ENCODE results near the gene LHCGR. TPM values are rescaled to one million over a fixed set of nuclear protein-coding genes. Genes with fewer than 3 reads are reported as not detected.
"Not testable (repeated sequence)": the region's sequence is repeated elsewhere in the genome, so short reads cannot be mapped to it uniquely, and the experiment has no call there.

The LHCGR gene
- total RNA-seq, 2 donors from 2014 or later = not detected

GRCh38 chr2:48714245-48714644 lies 41.3 kb downstream of the LHCGR start:
- ATAC-seq (no peak), DNase-seq (no peak)
- H3K4me3 Mint-ChIP-seq = no peak overlapping the region
- H3K36me3 Mint-ChIP-seq (ENCODE audit: low read depth) = no peaks in the 10 kb centered on the region
- no peaks in the 10 kb centered on the region for H3K4me1 Mint-ChIP-seq
- H3K27ac Mint-ChIP-seq = no peak overlapping the region
- H3K9me3 ChIP-seq (ENCODE audit: control insufficient read depth, low read length, poor library complexity, severe bottlenecking) = no peaks in the 10 kb centered on the region
- H3K27me3 Mint-ChIP-seq = peaks cover 14% of the 10 kb centered on the region

GRCh38 chr2:48713647-48714046 lies 41.9 kb downstream of the LHCGR start:
- ATAC-seq (no peak), DNase-seq (no peak)
- Mint-ChIP-seq H3K36me3 (ENCODE audit: low read depth) (no peaks in the 10 kb centered on the region), H3K4me1 (no peaks in the 10 kb centered on the region), H3K27ac (no peak overlapping the region), H3K4me3 (no peak overlapping the region), H3K27me3 (peaks cover 13% of the 10 kb centered on the region)
- H3K9me3 ChIP-seq (ENCODE audit: control insufficient read depth, low read length, poor library complexity, severe bottlenecking) = no peaks in the 10 kb centered on the region

- DNase-seq (no peak), ATAC-seq (no peak)
- Mint-ChIP-seq H3K27ac (no peak overlapping the region), H3K36me3 (ENCODE audit: low read depth) (no peaks in the 10 kb centered on the region), H3K4me3 (no peak overlapping the region), H3K4me1 (no peaks in the 10 kb centered on the region), H3K27me3 (peaks cover 13% of the 10 kb centered on the region)
- H3K9me3 ChIP-seq (ENCODE audit: control insufficient read depth, low read length, poor library complexity, severe bottlenecking) = no peaks in the 10 kb centered on the region
These were observed 43.4 kb downstream of the LHCGR start for GRCh38 chr2:48712151-48712550.

GRCh38 chr2:48711343-48711742 lies 44.2 kb downstream of the LHCGR start:
- peaks cover 13% of the 10 kb centered on the region for H3K27me3 Mint-ChIP-seq
- no peak overlapping the region for H3K4me3 Mint-ChIP-seq
- no peaks in the 10 kb centered on the region for H3K4me1 Mint-ChIP-seq
- no peak for DNase-seq
- H3K9me3 ChIP-seq (ENCODE audit: control insufficient read depth, low read length, poor library complexity, severe bottlenecking) = no peaks in the 10 kb centered on the region
- no peak overlapping the region for H3K27ac Mint-ChIP-seq
- H3K36me3 Mint-ChIP-seq (ENCODE audit: low read depth) = no peaks in the 10 kb centered on the region
- no peak for ATAC-seq

GRCh38 chr2:48709096-48710034 lies 46.2 kb downstream of the LHCGR start:
- no peak for ATAC-seq
- no peaks in the 10 kb centered on the region for H3K9me3 ChIP-seq (ENCODE audit: control insufficient read depth, low read length, poor library complexity, severe bottlenecking)
- Mint-ChIP-seq H3K4me3 (no peak overlapping the region), H3K4me1 (no peaks in the 10 kb centered on the region), H3K27me3 (peaks cover 13% of the 10 kb centered on the region), H3K27ac (no peak overlapping the region), H3K36me3 (ENCODE audit: low read depth) (no peaks in the 10 kb centered on the region)
- DNase-seq = no peak

- Mint-ChIP-seq H3K4me3 (no peak overlapping the region), H3K27ac (no peak overlapping the region), H3K36me3 (ENCODE audit: low read depth) (no peaks in the 10 kb centered on the region), H3K27me3 (peaks cover 7% of the 10 kb centered on the region), H3K4me1 (no peaks in the 10 kb centered on the region)
- no peaks in the 10 kb centered on the region for H3K9me3 ChIP-seq (ENCODE audit: control insufficient read depth, low read length, poor library complexity, severe bottlenecking)
- no peak for DNase-seq
- ATAC-seq = no peak
These were observed 48.1 kb downstream of the LHCGR start for GRCh38 chr2:48707466-48707865.

GRCh38 chr2:48703621-48704020 lies 51.9 kb downstream of the LHCGR start:
- not testable (repeated sequence) for DNase-seq; H3K4me1 Mint-ChIP-seq; H3K36me3 Mint-ChIP-seq (ENCODE audit: low read depth); H3K4me3 Mint-ChIP-seq; H3K27me3 Mint-ChIP-seq; H3K9me3 ChIP-seq (ENCODE audit: control insufficient read depth, low read length, poor library complexity, severe bottlenecking); H3K27ac Mint-ChIP-seq; ATAC-seq

- Mint-ChIP-seq H3K4me3 (no peak overlapping the region), H3K4me1 (no peaks in the 10 kb centered on the region), H3K27me3 (no peaks in the 10 kb centered on the region), H3K27ac (no peak overlapping the region), H3K36me3 (ENCODE audit: low read depth) (no peaks in the 10 kb centered on the region)
- H3K9me3 ChIP-seq (ENCODE audit: control insufficient read depth, low read length, poor library complexity, severe bottlenecking) = no peaks in the 10 kb centered on the region
- ATAC-seq = no peak
- no peak for DNase-seq
These were observed 56.1 kb downstream of the LHCGR start for GRCh38 chr2:48699348-48699930.

GRCh38 chr2:48696881-48697280 lies 58.6 kb downstream of the LHCGR start:
- Mint-ChIP-seq H3K4me1 (no peaks in the 10 kb centered on the region), H3K27me3 (peaks cover 11% of the 10 kb centered on the region), H3K4me3 (no peak overlapping the region), H3K27ac (no peak overlapping the region), H3K36me3 (ENCODE audit: low read depth) (no peaks in the 10 kb centered on the region)
- DNase-seq = no peak
- H3K9me3 ChIP-seq (ENCODE audit: control insufficient read depth, low read length, poor library complexity, severe bottlenecking) = no peaks in the 10 kb centered on the region
- ATAC-seq = no peak

GRCh38 chr2:48695991-48696390 lies 59.5 kb downstream of the LHCGR start:
- no peaks in the 10 kb centered on the region for H3K36me3 Mint-ChIP-seq (ENCODE audit: low read depth)
- DNase-seq (no peak), ATAC-seq (no peak)
- H3K4me3 Mint-ChIP-seq = no peak overlapping the region
- no peaks in the 10 kb centered on the region for H3K4me1 Mint-ChIP-seq
- no peaks in the 10 kb centered on the region for H3K9me3 ChIP-seq (ENCODE audit: control insufficient read depth, low read length, poor library complexity, severe bottlenecking)
- H3K27ac Mint-ChIP-seq = no peak overlapping the region
- H3K27me3 Mint-ChIP-seq = peaks cover 11% of the 10 kb centered on the region

- Mint-ChIP-seq H3K4me3 (no peak overlapping the region), H3K4me1 (no peaks in the 10 kb centered on the region), H3K36me3 (ENCODE audit: low read depth) (no peaks in the 10 kb centered on the region), H3K27me3 (peaks cover 28% of the 10 kb centered on the region), H3K27ac (no peak overlapping the region)
- ATAC-seq (no peak), DNase-seq (no peak)
- H3K9me3 ChIP-seq (ENCODE audit: control insufficient read depth, low read length, poor library complexity, severe bottlenecking) = no peaks in the 10 kb centered on the region
These were observed 61.4 kb downstream of the LHCGR start for GRCh38 chr2:48694149-48694548.

- Mint-ChIP-seq H3K27me3 (peaks cover 28% of the 10 kb centered on the region), H3K36me3 (ENCODE audit: low read depth) (no peaks in the 10 kb centered on the region), H3K4me3 (no peak overlapping the region), H3K27ac (no peak overlapping the region), H3K4me1 (no peaks in the 10 kb centered on the region)
- ATAC-seq (no peak), DNase-seq (no peak)
- H3K9me3 ChIP-seq (ENCODE audit: control insufficient read depth, low read length, poor library complexity, severe bottlenecking) = no peaks in the 10 kb centered on the region
These were observed 61.9 kb downstream of the LHCGR start for GRCh38 chr2:48693645-48694044.

GRCh38 chr2:48693066-48693465 lies 62.5 kb downstream of the LHCGR start:
- Mint-ChIP-seq H3K27me3 (peaks cover 33% of the 10 kb centered on the region), H3K4me1 (no peaks in the 10 kb centered on the region), H3K27ac (no peak overlapping the region), H3K4me3 (no peak overlapping the region), H3K36me3 (ENCODE audit: low read depth) (no peaks in the 10 kb centered on the region)
- ATAC-seq (no peak), DNase-seq (no peak)
- H3K9me3 ChIP-seq (ENCODE audit: control insufficient read depth, low read length, poor library complexity, severe bottlenecking) = no peaks in the 10 kb centered on the region
